ENCODE results near the gene CAPN2.

The CAPN2 gene

GRCh38 chr1:223738465-223739365 lies 26.4 kb downstream of the CAPN2 start (continued):
- no peak for TF ChIP-seq ZNF473 (tag by site-specific recombination; IDR thresholded peaks at IDR 0.05)
- no peak for TF ChIP-seq HOXD13 (CRISPR knock-in tag; IDR thresholded peaks at IDR 0.05; ENCODE audit: borderline replicate concordance)
- TF ChIP-seq, protein P1, sequence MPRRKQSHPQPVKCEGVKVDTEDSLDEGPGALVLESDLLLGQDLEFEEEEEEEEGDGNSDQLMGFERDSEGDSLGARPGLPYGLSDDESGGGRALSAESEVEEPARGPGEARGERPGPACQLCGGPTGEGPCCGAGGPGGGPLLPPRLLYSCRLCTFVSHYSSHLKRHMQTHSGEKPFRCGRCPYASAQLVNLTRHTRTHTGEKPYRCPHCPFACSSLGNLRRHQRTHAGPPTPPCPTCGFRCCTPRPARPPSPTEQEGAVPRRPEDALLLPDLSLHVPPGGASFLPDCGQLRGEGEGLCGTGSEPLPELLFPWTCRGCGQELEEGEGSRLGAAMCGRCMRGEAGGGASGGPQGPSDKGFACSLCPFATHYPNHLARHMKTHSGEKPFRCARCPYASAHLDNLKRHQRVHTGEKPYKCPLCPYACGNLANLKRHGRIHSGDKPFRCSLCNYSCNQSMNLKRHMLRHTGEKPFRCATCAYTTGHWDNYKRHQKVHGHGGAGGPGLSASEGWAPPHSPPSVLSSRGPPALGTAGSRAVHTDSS (tag by site-specific recombination; IDR thresholded peaks at IDR 0.05) = peak; percentile 57; the same call in 1 of the 2 replicates
- TF ChIP-seq WT1 (tag by site-specific recombination; IDR thresholded peaks at IDR 0.05) = peak; percentile 80
- TF ChIP-seq ZNF501 (tag by site-specific recombination; IDR thresholded peaks at IDR 0.05) = no peak
- no peak for TF ChIP-seq ZNF324 (tag by site-specific recombination; IDR thresholded peaks at IDR 0.05)
- no peak for TF ChIP-seq ZNF571 (tag by site-specific recombination; IDR thresholded peaks at IDR 0.05)
- TF ChIP-seq ZNF391 (tag by site-specific recombination; IDR thresholded peaks at IDR 0.05; ENCODE audit: borderline replicate concordance, low read depth) = no peak
- TF ChIP-seq ZNF555 (tag by site-specific recombination; conservative IDR thresholded peaks at IDR 0.05) = no peak
- 0 out of 2 replicates have a peak, but pooled peaks have one; percentile 7 for TF ChIP-seq IKZF3 (tag by site-specific recombination; IDR thresholded peaks at IDR 0.05)
- TF ChIP-seq ZNF521 (tag by site-specific recombination; IDR thresholded peaks at IDR 0.05) = no peak
- no peak for TF ChIP-seq ZNF112 (tag by site-specific recombination; IDR thresholded peaks at IDR 0.05)
- TF ChIP-seq GLIS1 (tag by site-specific recombination; IDR thresholded peaks at IDR 0.05) = peak; percentile 84
- no peak for TF ChIP-seq BCL6B (tag by site-specific recombination; IDR thresholded peaks at IDR 0.05)
- no peak for TF ChIP-seq ZNF677 (tag by site-specific recombination; IDR thresholded peaks at IDR 0.05)
- no peak for TF ChIP-seq ZFP3 (tag by site-specific recombination; IDR thresholded peaks at IDR 0.05; ENCODE audit: low read depth)
- no peak for TF ChIP-seq ZSCAN4 (tag by site-specific recombination; IDR thresholded peaks at IDR 0.05)
- no peak for TF ChIP-seq ZNF114 (tag by site-specific recombination; IDR thresholded peaks at IDR 0.05)
- no peak for TF ChIP-seq BCL11A (tag by site-specific recombination; IDR thresholded peaks at IDR 0.05; ENCODE audit: low read depth)
- no peak for TF ChIP-seq ZNF416 (tag by site-specific recombination; IDR thresholded peaks at IDR 0.05)
- no peak for TF ChIP-seq ZNF335 (tag by site-specific recombination; conservative IDR thresholded peaks at IDR 0.05)
- TF ChIP-seq ZNF155 (tag by site-specific recombination; IDR thresholded peaks at IDR 0.05) = no peak
- no peak for TF ChIP-seq ZNF549 (tag by site-specific recombination; IDR thresholded peaks at IDR 0.05)
- peak; percentile 86 for TF ChIP-seq OSR2 (tag by site-specific recombination; IDR thresholded peaks at IDR 0.05)
- TF ChIP-seq, protein P2, sequence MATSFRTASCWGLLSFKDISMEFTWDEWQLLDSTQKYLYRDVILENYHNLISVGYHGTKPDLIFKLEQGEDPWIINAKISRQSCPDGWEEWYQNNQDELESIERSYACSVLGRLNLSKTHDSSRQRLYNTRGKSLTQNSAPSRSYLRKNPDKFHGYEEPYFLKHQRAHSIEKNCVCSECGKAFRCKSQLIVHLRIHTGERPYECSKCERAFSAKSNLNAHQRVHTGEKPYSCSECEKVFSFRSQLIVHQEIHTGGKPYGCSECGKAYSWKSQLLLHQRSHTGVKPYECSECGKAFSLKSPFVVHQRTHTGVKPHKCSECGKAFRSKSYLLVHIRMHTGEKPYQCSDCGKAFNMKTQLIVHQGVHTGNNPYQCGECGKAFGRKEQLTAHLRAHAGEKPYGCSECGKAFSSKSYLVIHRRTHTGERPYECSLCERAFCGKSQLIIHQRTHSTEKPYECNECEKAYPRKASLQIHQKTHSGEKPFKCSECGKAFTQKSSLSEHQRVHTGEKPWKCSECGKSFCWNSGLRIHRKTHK (tag by site-specific recombination; IDR thresholded peaks at IDR 0.05) = no peak
- TF ChIP-seq ZNF518A (tag by site-specific recombination; conservative IDR thresholded peaks at IDR 0.05; ENCODE audit: low read depth) = no peak
- TF ChIP-seq KLF9 (tag by site-specific recombination; IDR thresholded peaks at IDR 0.05; ENCODE audit: low read depth) = no peak
- no peak for TF ChIP-seq ZNF791 (tag by site-specific recombination; IDR thresholded peaks at IDR 0.05)

Measured in HEK293 (cell line).